ENCODE results near the gene PXN. TPM values are rescaled to one million over a fixed set of nuclear protein-coding genes. Genes with fewer than 3 reads are reported as not detected.

Gene PXN
- total and polyA plus RNA-seq, 2 of the 13 experiments (the other 11 are each of a cell fraction or from before 2014, with no cell fraction given) = 13.6 to 14.2 TPM

DNA sequence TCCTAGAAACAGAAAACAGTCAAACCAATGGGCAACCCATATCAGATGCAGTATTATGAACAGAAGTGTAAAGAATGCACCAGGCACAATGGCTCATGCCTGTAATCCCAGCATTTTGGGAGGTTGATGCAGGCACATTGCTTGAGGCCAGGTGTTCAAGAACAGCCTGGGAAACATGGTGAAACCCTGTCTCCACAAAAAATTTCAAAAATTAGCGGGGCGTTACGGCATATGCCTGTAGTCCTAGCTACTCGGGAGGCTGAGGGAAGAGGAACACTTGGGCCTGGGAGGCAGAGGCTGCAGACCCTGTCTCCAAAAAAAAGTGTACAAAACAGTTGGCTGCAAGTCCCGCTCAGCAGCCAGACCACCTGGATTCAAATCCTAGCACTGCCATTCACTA is 4.9 kb downstream of the PXN start:
- Histone ChIP-seq H4K20me1 (ENCODE audit: insufficient read depth, low read length) (peaks cover 3% of the 10 kb centered on the region; the same call in 1 of the 2 replicates), H3K27ac (ENCODE audit: extremely low read length, insufficient read depth, low read length) (no peak overlapping the region), H3K36me3 (replicated peaks in 1 of 2; ENCODE audit: control insufficient read depth in 1 of 2, insufficient read depth in 2 of 2, low read length in 2 of 2) (no peaks in the 10 kb centered on the region; a peak in 2 of 5 replicates), H3K4me1 (ENCODE audit: insufficient read depth, low read length) (peaks cover 84% of the 10 kb centered on the region), H3K27me3 (ENCODE audit: control insufficient read depth in 1 of 2, insufficient read depth in 2 of 2, low read length in 2 of 2) (no peaks in the 10 kb centered on the region), H3K4me3 (replicated peaks in 1 of 3; ENCODE audit: insufficient read depth in 1 of 3, low read depth in 2 of 3, low read length in 3 of 3) (no peak overlapping the region), H3K4me2 (ENCODE audit: low read depth, low read length) (no peak overlapping the region), H3K9me3 (ENCODE audit: low read length) (no peaks in the 10 kb centered on the region), H2AFZ (ENCODE audit: low read length) (no peak overlapping the region), H3K9ac (ENCODE audit: insufficient read depth, low read depth, low read length) (no peak overlapping the region), H3K79me2 (ENCODE audit: insufficient read depth, low read length) (peaks cover 66% of the 10 kb centered on the region)
- no peak for TF ChIP-seq GABPB1 (CRISPR knock-in tag; IDR thresholded peaks at IDR 0.05)
- no peak for TF ChIP-seq POLR2AphosphoS5 (IDR thresholded peaks at IDR 0.05; ENCODE audit: low read depth, low read length)
- TF ChIP-seq JARID2 (CRISPR knock-in tag; IDR thresholded peaks at IDR 0.05; ENCODE audit: insufficient replicate concordance) = no peak
- TF ChIP-seq BRCA1 (CRISPR knock-in tag; IDR thresholded peaks at IDR 0.05) = no peak
- no peak for TF ChIP-seq JUN (CRISPR knock-in tag; IDR thresholded peaks at IDR 0.05)
- TF ChIP-seq, protein P1, sequence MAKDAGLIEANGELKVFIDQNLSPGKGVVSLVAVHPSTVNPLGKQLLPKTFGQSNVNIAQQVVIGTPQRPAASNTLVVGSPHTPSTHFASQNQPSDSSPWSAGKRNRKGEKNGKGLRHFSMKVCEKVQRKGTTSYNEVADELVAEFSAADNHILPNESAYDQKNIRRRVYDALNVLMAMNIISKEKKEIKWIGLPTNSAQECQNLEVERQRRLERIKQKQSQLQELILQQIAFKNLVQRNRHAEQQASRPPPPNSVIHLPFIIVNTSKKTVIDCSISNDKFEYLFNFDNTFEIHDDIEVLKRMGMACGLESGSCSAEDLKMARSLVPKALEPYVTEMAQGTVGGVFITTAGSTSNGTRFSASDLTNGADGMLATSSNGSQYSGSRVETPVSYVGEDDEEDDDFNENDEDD (CRISPR knock-in tag; IDR thresholded peaks at IDR 0.05; ENCODE audit: borderline replicate concordance) = no peak
- TF ChIP-seq SAFB2 (CRISPR knock-in tag; IDR thresholded peaks at IDR 0.05; ENCODE audit: borderline replicate concordance, low read depth) = no peak
- TF ChIP-seq MEIS2 (CRISPR knock-in tag; IDR thresholded peaks at IDR 0.05) = no peak
- no peak for TF ChIP-seq PRMT3 (CRISPR knock-in tag; IDR thresholded peaks at IDR 0.05; ENCODE audit: borderline replicate concordance, low read depth)
- no peak for TF ChIP-seq NFKB2 (CRISPR knock-in tag; IDR thresholded peaks at IDR 0.05; ENCODE audit: borderline replicate concordance)
- no peak for TF ChIP-seq ZSCAN12 (CRISPR knock-in tag; IDR thresholded peaks at IDR 0.05)
- TF ChIP-seq, protein P2, sequence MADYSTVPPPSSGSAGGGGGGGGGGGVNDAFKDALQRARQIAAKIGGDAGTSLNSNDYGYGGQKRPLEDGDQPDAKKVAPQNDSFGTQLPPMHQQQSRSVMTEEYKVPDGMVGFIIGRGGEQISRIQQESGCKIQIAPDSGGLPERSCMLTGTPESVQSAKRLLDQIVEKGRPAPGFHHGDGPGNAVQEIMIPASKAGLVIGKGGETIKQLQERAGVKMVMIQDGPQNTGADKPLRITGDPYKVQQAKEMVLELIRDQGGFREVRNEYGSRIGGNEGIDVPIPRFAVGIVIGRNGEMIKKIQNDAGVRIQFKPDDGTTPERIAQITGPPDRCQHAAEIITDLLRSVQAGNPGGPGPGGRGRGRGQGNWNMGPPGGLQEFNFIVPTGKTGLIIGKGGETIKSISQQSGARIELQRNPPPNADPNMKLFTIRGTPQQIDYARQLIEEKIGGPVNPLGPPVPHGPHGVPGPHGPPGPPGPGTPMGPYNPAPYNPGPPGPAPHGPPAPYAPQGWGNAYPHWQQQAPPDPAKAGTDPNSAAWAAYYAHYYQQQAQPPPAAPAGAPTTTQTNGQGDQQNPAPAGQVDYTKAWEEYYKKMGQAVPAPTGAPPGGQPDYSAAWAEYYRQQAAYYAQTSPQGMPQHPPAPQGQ (CRISPR knock-in tag; IDR thresholded peaks at IDR 0.05; ENCODE audit: borderline replicate concordance) = no peak
- TF ChIP-seq, protein P3, sequence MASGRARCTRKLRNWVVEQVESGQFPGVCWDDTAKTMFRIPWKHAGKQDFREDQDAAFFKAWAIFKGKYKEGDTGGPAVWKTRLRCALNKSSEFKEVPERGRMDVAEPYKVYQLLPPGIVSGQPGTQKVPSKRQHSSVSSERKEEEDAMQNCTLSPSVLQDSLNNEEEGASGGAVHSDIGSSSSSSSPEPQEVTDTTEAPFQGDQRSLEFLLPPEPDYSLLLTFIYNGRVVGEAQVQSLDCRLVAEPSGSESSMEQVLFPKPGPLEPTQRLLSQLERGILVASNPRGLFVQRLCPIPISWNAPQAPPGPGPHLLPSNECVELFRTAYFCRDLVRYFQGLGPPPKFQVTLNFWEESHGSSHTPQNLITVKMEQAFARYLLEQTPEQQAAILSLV (CRISPR knock-in tag; IDR thresholded peaks at IDR 0.05; ENCODE audit: borderline replicate concordance) = no peak
- no peak for TF ChIP-seq WIZ (CRISPR knock-in tag; IDR thresholded peaks at IDR 0.05)
- TF ChIP-seq NCOA5 (CRISPR knock-in tag; IDR thresholded peaks at IDR 0.05) = no peak
- TF ChIP-seq, protein P4, sequence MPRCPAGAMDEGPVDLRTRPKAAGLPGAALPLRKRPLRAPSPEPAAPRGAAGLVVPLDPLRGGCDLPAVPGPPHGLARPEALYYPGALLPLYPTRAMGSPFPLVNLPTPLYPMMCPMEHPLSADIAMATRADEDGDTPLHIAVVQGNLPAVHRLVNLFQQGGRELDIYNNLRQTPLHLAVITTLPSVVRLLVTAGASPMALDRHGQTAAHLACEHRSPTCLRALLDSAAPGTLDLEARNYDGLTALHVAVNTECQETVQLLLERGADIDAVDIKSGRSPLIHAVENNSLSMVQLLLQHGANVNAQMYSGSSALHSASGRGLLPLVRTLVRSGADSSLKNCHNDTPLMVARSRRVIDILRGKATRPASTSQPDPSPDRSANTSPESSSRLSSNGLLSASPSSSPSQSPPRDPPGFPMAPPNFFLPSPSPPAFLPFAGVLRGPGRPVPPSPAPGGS (CRISPR knock-in tag; IDR thresholded peaks at IDR 0.05) = no peak
- FAIRE-seq (no peak), ATAC-seq (no peak), DNase-seq (ENCODE audit: low spot score) (no peak)
- in situ Hi-C loops (cut with HindIII; ENCODE audit: extremely low pct_ligation_motif_present, low pct_unique_long_range_greater_than_20kb) = loop anchor here (10.0 kb wide), 1 partner anchor 46 kb away; no protein-coding TSS in a partner anchor
- BruUV-seq (replicated peaks) = no TSS peak
- intact Hi-C loops (cut with micrococcal nuclease; ENCODE audit: unreplicated experiment) = no loop called here
- CTCF ChIA-PET (ENCODE audit: low intra/inter-chr PET ratio, low total read pairs) = no interaction called here
- 98% methylated on average over 5 of the region's 5 CpGs for WGBS (ENCODE audit: low lambda C conversion rate)
- POLR2A ChIA-PET = interaction anchor here (8.7 to 13.4 kb wide), 2 partner anchors 31 kb away, joined by 124 to 265 read pairs; partner anchors contain the start of genes RNU4-1 and RNU4-2

All from HepG2 (cell line).